Neuron (in vitro differentiated cells): Measurements from ENCODE around the gene ASGR2.
"Not testable (repeated sequence)": the region's sequence is repeated elsewhere in the genome, so short reads cannot be mapped to it uniquely, and the experiment has no call there.

Experiments used
- H2AFZ ChIP-seq: one replicate; pipeline ENCODE4 v1.6.1; 2013; ENCODE audit warnings: low read depth, mild to moderate bottlenecking, inconsistent platforms, low read length, moderate library complexity
- H3K27me3 ChIP-seq: one replicate; pipeline ENCODE4 v1.6.1; 2013; ENCODE audit warnings: low read length; ENCODE audit not compliant: insufficient read depth
- H3K36me3 ChIP-seq: one replicate; pipeline ENCODE4 v1.6.1; 2013; ENCODE audit warnings: low read length; ENCODE audit not compliant: insufficient read depth
- H3K4me1 ChIP-seq: one replicate; pipeline ENCODE4 v1.6.1; 2013; ENCODE audit warnings: low read length; ENCODE audit not compliant: insufficient read depth
- H3K4me3 ChIP-seq: 2 replicates; pipeline ENCODE4 v1.5.1; 2013; ENCODE audit warnings: mild to moderate bottlenecking, low read length, moderate library complexity
- H3K9me3 ChIP-seq: one replicate; pipeline ENCODE4 v1.6.1; 2013; ENCODE audit warnings: low read length

The ASGR2 gene

DNA sequence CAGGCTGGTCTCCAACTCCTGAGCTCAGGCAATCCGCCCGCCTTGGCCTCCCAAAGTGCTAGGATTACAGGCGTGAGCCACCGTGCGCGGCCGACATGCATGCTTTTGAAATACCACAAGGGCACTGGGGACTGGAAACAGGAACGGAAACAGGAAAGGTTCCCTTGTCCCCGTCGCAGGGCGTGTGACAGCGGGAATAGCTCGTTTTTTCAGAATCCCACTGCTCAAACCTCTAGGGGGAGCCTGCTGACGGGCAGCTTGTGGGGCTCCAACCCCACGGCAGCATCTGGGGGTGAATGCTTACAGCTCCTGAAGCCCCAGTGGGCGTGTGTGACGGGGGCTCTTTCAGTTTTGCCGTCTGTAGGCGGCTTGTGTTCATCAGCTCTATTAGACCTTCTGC lies 18.8 kb upstream of the ASGR2 start:
- H3K4me1 ChIP-seq: peaks cover 19% of the 10 kb centered on the region
- no peak overlapping the region for H2AFZ ChIP-seq
- H3K4me3 ChIP-seq: no peak overlapping the region
- H3K27me3 ChIP-seq: no peaks in the 10 kb centered on the region
- H3K9me3 ChIP-seq: peaks cover 4% of the 10 kb centered on the region
- H3K36me3 ChIP-seq: no peaks in the 10 kb centered on the region

- no peak overlapping the region for H2AFZ ChIP-seq
- no peak overlapping the region for H3K4me3 ChIP-seq
- no peaks in the 10 kb centered on the region for H3K36me3 ChIP-seq
- H3K4me1 ChIP-seq: peaks cover 19% of the 10 kb centered on the region
- H3K27me3 ChIP-seq: no peaks in the 10 kb centered on the region
- peaks cover 4% of the 10 kb centered on the region for H3K9me3 ChIP-seq
Observed at GRCh38 chr17:7132511-7133094, 18.0 kb upstream of the ASGR2 start.

GRCh38 chr17:7131423-7131791 lies 16.8 kb upstream of the ASGR2 start:
- Histone ChIP-seq H2AFZ (no peak overlapping the region), H3K9me3 (peaks cover 4% of the 10 kb centered on the region), H3K4me1 (peaks cover 12% of the 10 kb centered on the region), H3K4me3 (no peak overlapping the region), H3K36me3 (no peaks in the 10 kb centered on the region), H3K27me3 (no peaks in the 10 kb centered on the region)

DNA sequence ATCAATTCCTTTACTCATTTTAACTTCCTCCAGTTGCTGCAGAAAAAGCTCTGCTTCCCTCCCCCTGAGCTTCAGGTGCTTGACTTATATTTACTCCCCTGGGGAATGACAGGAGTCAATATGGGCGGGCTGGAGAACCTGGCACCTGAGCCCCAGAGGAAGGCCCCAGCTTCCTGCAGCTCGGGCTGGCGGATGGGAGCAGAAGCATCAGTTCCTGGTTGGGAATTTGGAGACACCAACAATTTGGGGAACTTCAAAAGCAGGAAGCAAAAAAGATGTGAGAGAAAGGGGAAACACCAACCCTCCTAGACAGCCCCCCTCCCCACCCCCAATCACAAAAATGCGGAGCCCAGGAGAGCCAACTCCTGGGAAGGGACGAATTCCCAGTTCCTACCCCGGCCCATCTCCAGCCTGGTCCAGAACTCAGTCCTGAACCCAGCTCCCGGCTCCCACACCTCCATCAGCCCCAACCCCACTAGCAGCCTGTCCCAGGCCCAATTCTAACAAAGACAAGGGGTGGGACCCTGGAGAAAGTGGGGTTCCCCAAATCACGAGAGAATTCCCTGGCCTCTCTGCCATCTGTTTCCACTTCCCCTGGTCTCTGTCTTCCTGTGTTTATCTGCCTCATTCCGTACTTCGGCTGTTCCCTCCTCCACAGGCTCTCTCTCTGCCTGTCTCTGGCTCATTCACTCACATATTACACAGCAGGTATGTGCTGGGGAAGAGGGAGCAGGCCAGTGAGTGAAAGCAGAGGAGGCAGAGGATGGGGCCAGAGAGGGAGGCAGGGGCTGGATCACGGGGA lies 16.2 kb upstream of the ASGR2 start:
- H3K4me3 ChIP-seq: no peak overlapping the region
- H3K27me3 ChIP-seq: no peaks in the 10 kb centered on the region
- peaks cover 4% of the 10 kb centered on the region for H3K9me3 ChIP-seq

GRCh38 chr17:7129311-7129710 lies 14.7 kb upstream of the ASGR2 start:
- Histone ChIP-seq H3K27me3 (no peaks in the 10 kb centered on the region), H3K9me3 (peaks cover 4% of the 10 kb centered on the region), H2AFZ (no peak overlapping the region), H3K4me1 (peaks cover 12% of the 10 kb centered on the region), H3K4me3 (no peak overlapping the region), H3K36me3 (no peaks in the 10 kb centered on the region)

More for the DNA sequence above, 16.2 kb upstream of the ASGR2 start:
- Histone ChIP-seq H3K4me1 (peaks cover 12% of the 10 kb centered on the region), H2AFZ (no peak overlapping the region), H3K36me3 (no peaks in the 10 kb centered on the region)

DNA sequence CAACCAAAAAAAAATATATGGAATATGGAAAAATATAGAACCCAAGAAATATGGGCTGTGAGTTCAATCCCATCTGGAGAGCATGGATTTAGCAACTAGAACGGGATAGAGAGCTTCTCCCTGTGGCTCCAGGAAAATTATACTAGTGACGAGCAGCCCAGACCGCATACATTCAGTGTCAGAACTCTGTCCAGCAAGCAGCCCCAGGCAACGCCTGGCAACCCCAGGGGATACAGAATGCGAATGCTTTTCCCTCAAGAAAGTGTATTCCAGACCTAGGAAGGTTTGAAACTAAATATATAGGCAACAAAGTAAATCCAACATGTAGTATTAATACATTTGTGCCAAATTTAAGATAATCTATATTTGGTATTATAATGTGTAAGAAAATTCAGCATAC lies 13.5 kb upstream of the ASGR2 start:
- H3K27me3 ChIP-seq: peaks cover 3% of the 10 kb centered on the region
- no peaks in the 10 kb centered on the region for H3K9me3 ChIP-seq
- H3K4me1 ChIP-seq: peaks cover 12% of the 10 kb centered on the region
- no peaks in the 10 kb centered on the region for H3K36me3 ChIP-seq
- no peak overlapping the region for H2AFZ ChIP-seq
- no peak overlapping the region for H3K4me3 ChIP-seq

DNA sequence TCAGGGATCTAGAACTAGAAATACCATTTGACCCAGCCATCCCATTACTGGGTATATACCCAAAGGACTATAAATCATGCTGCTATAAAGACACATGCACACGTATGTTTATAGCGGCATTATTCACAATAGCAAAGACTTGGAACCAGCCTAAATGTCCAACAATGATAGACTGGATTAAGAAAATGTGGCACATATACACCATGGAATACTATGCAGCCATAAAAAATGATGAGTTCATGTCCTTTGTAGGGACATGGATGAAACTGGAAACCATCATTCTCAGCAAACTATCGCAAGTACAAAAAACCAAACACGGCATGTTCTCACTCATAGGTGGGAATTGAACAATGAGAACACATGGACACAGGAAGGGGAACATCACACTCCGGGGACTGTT lies 12.9 kb upstream of the ASGR2 start:
- not testable (repeated sequence) for H3K27me3 ChIP-seq, H2AFZ ChIP-seq, H3K9me3 ChIP-seq, H3K4me3 ChIP-seq, H3K4me1 ChIP-seq, H3K36me3 ChIP-seq

GRCh38 chr17:7126386-7126785 lies 11.8 kb upstream of the ASGR2 start:
- H3K27me3 ChIP-seq, H3K4me1 ChIP-seq, H3K4me3 ChIP-seq, H2AFZ ChIP-seq, H3K9me3 ChIP-seq, H3K36me3 ChIP-seq: not testable (repeated sequence)

DNA sequence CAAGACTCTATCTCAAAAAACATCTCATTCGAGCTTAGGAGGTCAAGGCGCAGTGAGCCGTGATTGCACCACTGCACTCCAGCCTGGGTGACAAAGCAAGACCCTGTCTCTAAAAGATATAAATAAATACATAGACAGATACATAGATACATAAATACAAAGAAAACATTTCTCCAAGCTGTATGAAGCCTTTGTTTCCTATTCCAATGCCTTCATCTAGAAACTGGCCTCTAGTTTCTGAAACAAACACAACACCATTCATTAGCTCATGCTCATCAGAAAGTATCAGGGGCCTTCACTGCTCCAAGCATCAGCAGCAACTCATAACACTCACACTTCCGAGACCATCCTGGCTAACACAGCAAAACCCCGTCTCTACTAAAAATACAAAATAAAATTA lies 10.3 kb upstream of the ASGR2 start:
- H3K4me3 ChIP-seq: no peak overlapping the region
- H3K9me3 ChIP-seq: no peaks in the 10 kb centered on the region
- H3K27me3 ChIP-seq: peaks cover 3% of the 10 kb centered on the region
- peaks cover 2% of the 10 kb centered on the region for H3K4me1 ChIP-seq
- H3K36me3 ChIP-seq: no peaks in the 10 kb centered on the region
- no peak overlapping the region for H2AFZ ChIP-seq

GRCh38 chr17:7123844-7124243 lies 9.2 kb upstream of the ASGR2 start:
- no peaks in the 10 kb centered on the region for H3K9me3 ChIP-seq
- no peaks in the 10 kb centered on the region for H3K36me3 ChIP-seq
- H3K27me3 ChIP-seq: peaks cover 3% of the 10 kb centered on the region
- H3K4me3 ChIP-seq: no peak overlapping the region
- H3K4me1 ChIP-seq: peaks cover 2% of the 10 kb centered on the region
- H2AFZ ChIP-seq: no peak overlapping the region

GRCh38 chr17:7122381-7122780 lies 7.8 kb upstream of the ASGR2 start:
- peaks cover 3% of the 10 kb centered on the region for H3K27me3 ChIP-seq
- H2AFZ ChIP-seq: no peak overlapping the region
- no peaks in the 10 kb centered on the region for H3K4me1 ChIP-seq

GRCh38 chr17:7120635-7121034 lies 6.0 kb upstream of the ASGR2 start:
- not testable (repeated sequence) for H2AFZ ChIP-seq, H3K4me3 ChIP-seq, H3K9me3 ChIP-seq, H3K36me3 ChIP-seq, H3K27me3 ChIP-seq, H3K4me1 ChIP-seq

More at GRCh38 chr17:7122381-7122780, 7.8 kb upstream of the ASGR2 start:
- Histone ChIP-seq H3K4me3 (no peak overlapping the region), H3K36me3 (no peaks in the 10 kb centered on the region), H3K9me3 (no peaks in the 10 kb centered on the region)

DNA sequence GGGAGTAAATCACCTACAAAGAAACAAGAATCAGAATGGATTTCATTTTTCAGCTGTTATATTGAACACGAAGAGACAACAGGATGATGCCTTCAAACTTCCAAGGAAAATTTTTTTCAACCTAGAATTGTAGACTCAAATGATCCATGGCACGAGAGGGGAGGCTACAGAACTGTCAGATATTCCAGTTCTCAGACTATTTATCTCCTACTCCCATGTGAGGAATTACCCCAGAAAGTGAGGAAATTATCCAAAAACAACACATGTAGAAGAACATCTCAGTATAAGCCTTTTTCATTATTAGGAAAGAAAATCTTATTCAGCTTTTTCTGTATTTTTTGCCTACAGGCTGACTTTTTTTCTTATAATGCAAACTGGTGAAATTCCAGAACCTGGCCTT lies 5.5 kb upstream of the ASGR2 start:
- Histone ChIP-seq H3K4me3 (no peak overlapping the region), H3K36me3 (no peaks in the 10 kb centered on the region), H3K27me3 (peaks cover 3% of the 10 kb centered on the region), H3K9me3 (no peaks in the 10 kb centered on the region), H2AFZ (no peak overlapping the region), H3K4me1 (peaks cover 11% of the 10 kb centered on the region)

DNA sequence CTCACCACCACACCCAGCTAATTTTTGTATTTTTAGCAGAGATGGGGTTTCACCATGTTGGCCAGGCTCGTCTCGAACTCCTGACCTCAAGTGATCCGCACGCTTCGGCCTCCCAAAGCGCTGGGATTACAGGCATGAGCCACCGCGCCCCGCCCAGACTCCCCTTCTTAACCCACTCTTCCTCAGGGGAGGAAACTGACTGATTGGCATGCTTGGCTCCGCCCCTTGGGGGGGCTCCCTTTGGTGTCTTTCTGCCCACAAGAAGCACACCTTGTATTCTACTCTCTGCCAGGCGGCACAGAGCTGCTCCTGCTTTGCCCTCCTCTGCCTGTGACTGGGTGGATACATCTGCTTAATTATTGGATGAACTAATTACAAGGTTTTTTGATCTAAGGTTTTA lies 4.7 kb upstream of the ASGR2 start:
- Histone ChIP-seq H3K4me3 (no peak overlapping the region), H2AFZ (no peak overlapping the region), H3K36me3 (no peaks in the 10 kb centered on the region), H3K9me3 (no peaks in the 10 kb centered on the region), H3K27me3 (peaks cover 3% of the 10 kb centered on the region), H3K4me1 (peaks cover 11% of the 10 kb centered on the region)
